DMS53 treated with DMSO at 0.1 percent for 48 hours (cell line): Measurements from ENCODE around the gene SEMA3C.
"Not testable (repeated sequence)": the region's sequence is repeated elsewhere in the genome, so short reads cannot be mapped to it uniquely, and the experiment has no call there.

Source experiments
- DNase-seq: peaks from one replicate; lab custom pipeline; 2025; ENCODE audit not compliant: unreplicated experiment; lab: John Stamatoyannopoulos, UW

Gene SEMA3C

GRCh38 chr7:80929619-80930018 is 10.8 kb upstream of the SEMA3C start:
- DNase-seq: no peak

- DNase-seq: not testable (repeated sequence)
Measured at GRCh38 chr7:80926955-80927354, 8.1 kb upstream of the SEMA3C start.

GRCh38 chr7:80924090-80924489 is 5.2 kb upstream of the SEMA3C start:
- DNase-seq: no peak

- DNase-seq: peak; percentile 82
Measured at GRCh38 chr7:80923211-80923612, 4.4 kb upstream of the SEMA3C start.

GRCh38 chr7:80922253-80923049 is 3.6 kb upstream of the SEMA3C start:
- peak; percentile 29 for DNase-seq

- DNase-seq: no peak
Measured at GRCh38 chr7:80921130-80921529, 2.3 kb upstream of the SEMA3C start.

- DNase-seq: no peak
Measured at GRCh38 chr7:80918399-80918798, 452 bp downstream of the SEMA3C start.

- peak; percentile 41 for DNase-seq
Measured at GRCh38 chr7:80916770-80917741, 1.8 kb downstream of the SEMA3C start.

GRCh38 chr7:80910228-80910627 is 8.6 kb downstream of the SEMA3C start:
- DNase-seq: no peak

- DNase-seq: no peak
Measured at GRCh38 chr7:80908360-80908797, 10.5 kb downstream of the SEMA3C start.

GRCh38 chr7:80907612-80908011 is 11.2 kb downstream of the SEMA3C start:
- no peak for DNase-seq

- no peak for DNase-seq
Measured at GRCh38 chr7:80907141-80907601, 11.7 kb downstream of the SEMA3C start.

- no peak for DNase-seq
Measured at GRCh38 chr7:80905334-80905733, 13.5 kb downstream of the SEMA3C start.

- peak; percentile 71 for DNase-seq
Measured at GRCh38 chr7:80902716-80903308, 16.0 kb downstream of the SEMA3C start.

- peak; percentile 8 for DNase-seq
Measured at GRCh38 chr7:80902019-80902418, 16.8 kb downstream of the SEMA3C start.

- DNase-seq: no peak
Measured at GRCh38 chr7:80900583-80901576, 18.0 kb downstream of the SEMA3C start.

- DNase-seq: no peak
Measured at GRCh38 chr7:80896906-80897598, 21.8 kb downstream of the SEMA3C start.

GRCh38 chr7:80895056-80895455 is 23.8 kb downstream of the SEMA3C start:
- DNase-seq: no peak

- no peak for DNase-seq
Measured at GRCh38 chr7:80891259-80891544, 27.6 kb downstream of the SEMA3C start.
